Measurements from ENCODE around the gene KLHL29. TPM values are rescaled to one million over a fixed set of nuclear protein-coding genes. Genes with fewer than 3 reads are reported as not detected.

KLHL29 gene
- polyA plus RNA-seq, 1 of the 3 experiments (the other 2 are of a cell fraction) = 4.6 TPM

GRCh38 chr2:23524261-23524706 lies 139.3 kb downstream of the KLHL29 start (continued):
- TF ChIP-seq REST (IDR thresholded peaks at IDR 0.05; ENCODE audit: low read depth, low read length) (no peak), YY1 (IDR thresholded peaks at IDR 0.05; ENCODE audit: low read depth) (no peak), MEF2A (IDR thresholded peaks at IDR 0.05; ENCODE audit: borderline replicate concordance, low read depth) (no peak), FOXJ3 (CRISPR knock-in tag; IDR thresholded peaks at IDR 0.05) (no peak), USF2 (IDR thresholded peaks at IDR 0.05; ENCODE audit: borderline replicate concordance, low read depth, low read length) (no peak), MXI1 (IDR thresholded peaks at IDR 0.05; ENCODE audit: low read depth, low read length) (no peak), ZBTB33 (IDR thresholded peaks at IDR 0.05; ENCODE audit: borderline replicate concordance, low read depth) (peak; percentile 69; the same call in 1 of the 2 replicates), TAF1 (IDR thresholded peaks at IDR 0.05; ENCODE audit: borderline replicate concordance, low read depth, low read length) (no peak), SIN3A (IDR thresholded peaks at IDR 0.05; ENCODE audit: borderline replicate concordance, low read depth, low read length) (no peak), EP300 (IDR thresholded peaks at IDR 0.05; ENCODE audit: borderline replicate concordance in 1 of 2, low read depth in 1 of 2, low read length in 1 of 2) (peak in 1 of 2 experiments; percentile 57; a peak in 1 of 4 replicates), IRF3 (IDR thresholded peaks at IDR 0.05; ENCODE audit: low read depth, low read length) (no peak), TEAD4 (IDR thresholded peaks at IDR 0.05; ENCODE audit: borderline replicate concordance, insufficient read depth) (no peak), TCF12 (IDR thresholded peaks at IDR 0.05) (peak; percentile 78)

All from SK-N-SH (cell line).